ENCODE results near the gene SLC25A48.

SLC25A48 gene

DNA sequence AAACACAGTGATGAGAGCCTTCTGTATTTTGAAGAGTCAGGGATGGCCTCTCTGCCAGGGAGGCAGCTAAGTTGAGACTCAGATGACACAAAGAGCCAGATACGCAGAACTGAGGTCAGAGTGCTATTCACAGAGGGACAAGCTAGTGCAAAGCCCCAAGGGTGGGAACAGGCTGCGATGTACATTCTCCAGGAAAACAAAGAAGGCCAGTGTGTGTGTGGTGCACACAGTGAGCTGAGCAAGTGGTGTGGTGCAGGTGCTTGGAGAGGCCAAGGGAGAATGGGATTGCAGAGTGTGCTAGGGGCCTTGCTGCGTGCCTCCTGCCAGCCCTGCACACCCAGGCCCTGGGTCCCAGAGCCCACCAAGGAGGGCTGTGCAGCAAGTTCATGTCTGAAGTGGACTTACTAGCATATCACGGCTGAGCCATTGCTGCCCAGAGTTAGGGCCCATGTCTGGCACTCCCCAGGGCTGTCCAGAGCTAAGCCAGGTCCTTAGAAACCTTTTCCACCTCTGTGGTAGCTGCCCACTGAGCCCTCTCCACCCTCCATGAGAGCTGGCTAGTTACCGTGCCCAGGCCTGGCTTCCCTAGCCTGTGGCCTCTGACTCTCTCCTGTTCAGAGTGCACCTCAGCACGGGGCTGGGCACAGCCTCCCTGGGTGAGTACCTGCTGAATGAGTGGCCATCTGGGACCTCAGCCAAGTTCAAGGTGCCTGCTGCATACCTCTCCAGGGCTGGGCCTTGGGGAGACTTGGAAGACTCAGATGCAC, 9.3 kb downstream of the SLC25A48 start:
- H3K4me1 ChIP-seq, result no peaks in the 10 kb centered on the region
- DNase-seq, result peak in 1 of 2 donors; percentile 50
- peaks cover 0 to 27% of the 10 kb centered on the region in 2 donors for H3K27me3 ChIP-seq
- TF ChIP-seq, protein P1, sequence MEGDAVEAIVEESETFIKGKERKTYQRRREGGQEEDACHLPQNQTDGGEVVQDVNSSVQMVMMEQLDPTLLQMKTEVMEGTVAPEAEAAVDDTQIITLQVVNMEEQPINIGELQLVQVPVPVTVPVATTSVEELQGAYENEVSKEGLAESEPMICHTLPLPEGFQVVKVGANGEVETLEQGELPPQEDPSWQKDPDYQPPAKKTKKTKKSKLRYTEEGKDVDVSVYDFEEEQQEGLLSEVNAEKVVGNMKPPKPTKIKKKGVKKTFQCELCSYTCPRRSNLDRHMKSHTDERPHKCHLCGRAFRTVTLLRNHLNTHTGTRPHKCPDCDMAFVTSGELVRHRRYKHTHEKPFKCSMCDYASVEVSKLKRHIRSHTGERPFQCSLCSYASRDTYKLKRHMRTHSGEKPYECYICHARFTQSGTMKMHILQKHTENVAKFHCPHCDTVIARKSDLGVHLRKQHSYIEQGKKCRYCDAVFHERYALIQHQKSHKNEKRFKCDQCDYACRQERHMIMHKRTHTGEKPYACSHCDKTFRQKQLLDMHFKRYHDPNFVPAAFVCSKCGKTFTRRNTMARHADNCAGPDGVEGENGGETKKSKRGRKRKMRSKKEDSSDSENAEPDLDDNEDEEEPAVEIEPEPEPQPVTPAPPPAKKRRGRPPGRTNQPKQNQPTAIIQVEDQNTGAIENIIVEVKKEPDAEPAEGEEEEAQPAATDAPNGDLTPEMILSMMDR (IDR thresholded peaks at IDR 0.05), result no peak
- intact Hi-C loops (cut with DNase I; ENCODE audit: low total_unique reads), result no loop called here
- H3K27ac ChIP-seq, result no peak overlapping the region
- H3K9me3 ChIP-seq, result no peaks in the 10 kb centered on the region
- no peaks in the 10 kb centered on the region for H3K36me3 ChIP-seq
- H3K4me3 ChIP-seq, result no peak overlapping the region

DNA sequence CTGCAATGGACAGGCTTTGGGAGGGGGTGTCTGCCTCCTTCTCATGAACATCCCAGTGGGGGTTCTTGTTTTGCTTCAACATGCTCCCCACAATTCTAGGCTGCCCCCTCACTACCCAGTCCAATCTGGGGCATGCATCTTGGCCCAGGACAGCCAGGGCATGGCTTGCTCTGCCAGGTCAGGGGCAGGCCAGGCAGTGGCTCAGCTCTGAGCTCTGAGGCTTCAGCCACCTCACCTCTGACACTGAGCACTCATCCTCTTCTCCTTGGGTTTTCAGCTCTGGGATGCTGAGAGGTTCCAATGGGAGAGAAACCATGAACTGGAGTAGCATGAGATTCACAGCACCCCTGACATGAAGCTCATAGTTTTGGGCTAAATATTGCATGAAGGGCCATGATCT, 11.8 kb downstream of the SLC25A48 start:
- TF ChIP-seq, protein P1 (IDR thresholded peaks at IDR 0.05), result no peak
- intact Hi-C loops (cut with DNase I; ENCODE audit: low total_unique reads), result no loop called here
- Histone ChIP-seq H3K27ac (no peak overlapping the region), H3K27me3 (peaks cover 0 to 24% of the 10 kb centered on the region in 2 donors), H3K4me3 (no peak overlapping the region), H3K36me3 (no peaks in the 10 kb centered on the region), H3K4me1 (no peaks in the 10 kb centered on the region), H3K9me3 (no peaks in the 10 kb centered on the region)
- DNase-seq, result no peak

DNA sequence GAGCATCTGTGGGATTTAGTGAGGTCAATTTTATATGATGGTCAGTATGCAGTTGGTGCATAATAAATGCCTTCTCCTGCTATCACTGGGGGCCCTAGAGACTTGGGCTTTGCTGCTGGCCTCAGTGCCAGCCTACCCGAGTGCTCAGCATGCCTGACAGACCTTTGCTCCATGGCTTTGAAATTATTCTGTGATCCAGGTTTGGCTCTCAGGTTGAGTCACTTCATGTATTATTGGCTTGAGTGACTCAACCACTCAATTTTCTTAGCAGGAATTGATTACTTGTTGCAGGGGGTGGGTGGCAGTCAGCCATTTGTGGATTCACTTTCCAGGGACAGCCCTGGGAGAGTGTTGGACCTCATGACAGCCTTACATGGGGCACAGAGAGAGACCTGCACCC, 13.5 kb downstream of the SLC25A48 start:
- no peaks in the 10 kb centered on the region for H3K4me1 ChIP-seq
- H3K27me3 ChIP-seq, result peaks cover 0 to 10% of the 10 kb centered on the region in 2 donors
- no peaks in the 10 kb centered on the region for H3K36me3 ChIP-seq
- no peaks in the 10 kb centered on the region for H3K9me3 ChIP-seq
- H3K27ac ChIP-seq, result no peak overlapping the region
- no peak overlapping the region for H3K4me3 ChIP-seq
- no peak for DNase-seq
- intact Hi-C loops (cut with DNase I; ENCODE audit: low total_unique reads), result no loop called here
- TF ChIP-seq, protein P1 (IDR thresholded peaks at IDR 0.05), result no peak

DNA sequence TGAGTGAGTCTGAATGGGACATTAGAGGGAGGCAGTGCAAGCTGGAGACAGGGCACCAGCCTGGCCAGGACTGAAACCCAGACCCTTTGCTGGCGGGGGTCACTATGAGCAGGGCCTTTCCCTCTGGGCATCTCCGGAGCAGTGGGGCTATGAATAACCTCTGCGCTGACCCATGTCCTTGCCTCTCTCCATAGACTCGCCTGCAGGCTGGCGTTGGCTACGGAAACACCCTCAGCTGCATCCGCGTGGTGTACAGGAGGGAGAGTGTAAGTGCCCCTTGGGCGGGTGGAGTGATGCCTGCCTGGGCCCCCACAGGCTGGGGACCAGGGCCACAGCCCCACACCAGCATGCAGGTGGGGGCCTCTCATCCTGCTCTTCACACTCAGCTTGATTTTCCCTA, 15.8 kb downstream of the SLC25A48 start:
- no peak for DNase-seq
- intact Hi-C loops (cut with DNase I; ENCODE audit: low total_unique reads), result no loop called here
- TF ChIP-seq, protein P1 (IDR thresholded peaks at IDR 0.05), result no peak
- Histone ChIP-seq H3K4me3 (no peak overlapping the region), H3K27me3 (no peaks in the 10 kb centered on the region), H3K27ac (no peak overlapping the region), H3K4me1 (no peaks in the 10 kb centered on the region), H3K36me3 (no peaks in the 10 kb centered on the region), H3K9me3 (no peaks in the 10 kb centered on the region)

DNA sequence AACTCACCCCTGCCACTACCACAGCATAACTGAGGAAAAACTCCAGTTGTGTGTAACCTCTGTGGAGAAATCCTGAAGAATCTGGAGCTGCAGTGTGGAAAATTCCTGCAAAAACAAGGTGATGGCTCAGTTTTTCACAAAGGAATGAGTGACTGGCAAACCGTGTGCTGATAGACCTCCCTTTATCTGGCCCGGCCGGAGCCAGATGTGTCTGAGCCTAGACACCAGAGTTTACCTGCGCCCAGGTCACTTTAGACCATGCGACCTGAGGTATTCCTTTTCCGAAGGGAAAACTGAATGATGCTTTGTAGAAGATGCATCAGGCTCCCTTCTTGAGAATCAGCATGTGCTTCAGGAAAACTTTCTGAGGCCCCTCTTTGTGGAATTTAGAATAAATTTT, 16.2 kb downstream of the SLC25A48 start:
- no peaks in the 10 kb centered on the region for H3K9me3 ChIP-seq
- no peaks in the 10 kb centered on the region for H3K4me1 ChIP-seq
- TF ChIP-seq, protein P1 (IDR thresholded peaks at IDR 0.05), result no peak
- H3K27me3 ChIP-seq, result no peaks in the 10 kb centered on the region
- no peak for DNase-seq
- no peaks in the 10 kb centered on the region for H3K36me3 ChIP-seq
- H3K27ac ChIP-seq, result no peak overlapping the region
- intact Hi-C loops (cut with DNase I; ENCODE audit: low total_unique reads), result no loop called here
- no peak overlapping the region for H3K4me3 ChIP-seq
